ENCODE measurements around the gene PREPL.

DNA sequence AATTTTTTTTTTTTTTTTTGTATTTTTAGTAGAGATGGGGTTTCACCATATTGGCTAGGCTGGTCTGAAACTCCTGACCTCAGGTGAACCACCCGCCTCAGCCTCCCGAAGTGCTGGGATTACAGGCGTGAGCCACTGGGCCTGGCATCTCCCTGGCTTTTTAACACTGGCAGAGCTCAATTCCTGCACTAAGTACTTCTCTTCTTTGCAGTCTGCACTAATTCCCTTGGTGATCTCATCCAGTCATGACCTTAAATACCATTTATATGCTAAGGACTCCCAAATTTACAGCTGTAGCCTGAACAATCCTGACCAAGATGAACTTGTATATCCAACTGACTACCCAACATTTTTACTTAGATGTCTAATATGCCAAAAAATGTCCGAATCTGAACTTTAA, 10.2 kb downstream of the PREPL start:
- TF ChIP-seq MYC (IDR thresholded peaks at IDR 0.05; ENCODE audit: low read depth, low read length) (no peak), GATA2 (IDR thresholded peaks at IDR 0.05; ENCODE audit: insufficient read depth, insufficient read length, low read depth, low read length) (no peak), POLR2AphosphoS5 (IDR thresholded peaks at IDR 0.05; ENCODE audit: insufficient read depth, low read depth, low read length) (no peak), CTCF (IDR thresholded peaks at IDR 0.05; ENCODE audit: extremely low read depth in 1 of 2, insufficient read depth in 1 of 2, low read depth in 1 of 2, low read length in 2 of 2) (no peak), POLR2A (IDR thresholded peaks at IDR 0.05; ENCODE audit: low read depth, low read length) (no peak), EZH2 (IDR thresholded peaks at IDR 0.05; ENCODE audit: borderline replicate concordance, low read depth, low read length, severe bottlenecking) (no peak), JUN (IDR thresholded peaks at IDR 0.05; ENCODE audit: borderline replicate concordance, insufficient read depth, insufficient read length, low read depth) (no peak)

Data from endothelial cell of umbilical vein (primary cell).